HCT116 (cell line): ENCODE data around the gene GJD3. TPM values are rescaled to one million over a fixed set of nuclear protein-coding genes. Genes with fewer than 3 reads are reported as not detected.
A peak's percentile ranks its signal among the peaks of the same experiment; 100 is the strongest.

Experiments
- ATAC-seq: fragments of 200-7000 bp; cut with Tn5 transposase; 2 replicates; pipeline ENCODE4 v1.9.1; 2020; ENCODE audit warnings: mild to moderate bottlenecking, moderate library complexity
- BruUV-seq: library from RNA; stranded (reverse); fragments of 400-500 nt; replicated peaks from 2 replicates; lab custom pipeline; 2021; lab: Mats Ljungman, UMichigan
- CTCF ChIA-PET: fragments of 300-600 bp; sonication (Branson Sonifier 250); formaldehyde crosslinking; loops from one replicate; lab custom pipeline; 2021; ENCODE audit warnings: antibody characterized with exemption; lab: Charles Lee
- POLR2A ChIA-PET: fragments of 300-600, 350-600 bp; sonication (Branson Sonifier 250); formaldehyde crosslinking; loops from one replicate; lab custom pipeline; 2021; ENCODE audit warnings: antibody characterized with exemption; lab: Charles Lee
- RAD21 ChIA-PET, 2 experiments: fragments of 300-600 bp; sonication (Branson Sonifier 250); formaldehyde crosslinking; loops; one replicate each; lab custom pipeline; 2023; ENCODE audit warnings: low total read pairs in 2 of 2; ENCODE audit not compliant: uncharacterized antibody in 2 of 2, unreplicated experiment in 2 of 2, low non-redundant PET in 1 of 2; lab: Charles Lee
- DNase-seq: peaks from one replicate; pipeline ENCODE4 v3.0.0-alpha.2; 2010; ENCODE audit warnings: low read depth, low spot score
- H2AFZ ChIP-seq: fragments of 200-600 bp; shearing (Covaris generic), sonication (generic); 2 replicates; pipeline ENCODE4 v1.6.1; 2017; ENCODE audit warnings: low read depth, mixed run types, mixed read lengths, antibody characterized with exemption, low read length; ENCODE audit not compliant: poor library complexity, severe bottlenecking
- H3K27ac ChIP-seq: 2 replicates; pipeline ENCODE4 v1.5.1; 2012; ENCODE audit warnings: low read depth, low read length
- H3K27me3 ChIP-seq: fragments of 200-600 bp; sonication (generic); 2 replicates; pipeline ENCODE4 v1.6.1; 2016; ENCODE audit warnings: mixed run types, low read length, mixed read lengths; ENCODE audit not compliant: insufficient read depth
- H3K36me3 ChIP-seq, 2 experiments: fragments of 200-500 bp in 1 of 2; fragments of 200-600 bp in 1 of 2; sonication (Bioruptor generic) in 1 of 2; sonication (generic) in 1 of 2; 2 replicates each; pipeline versions ENCODE4 v1.5.1 to v1.6.1; 2014 to 2016; ENCODE audit warnings: low read length in 2 of 2, inconsistent platforms in 1 of 2, mixed read lengths in 1 of 2, mixed run types in 1 of 2; ENCODE audit not compliant: insufficient read depth in 2 of 2, control insufficient read depth in 1 of 2
- H3K4me1 ChIP-seq, 2 experiments: fragments of 200-600 bp in 1 of 2; sonication (generic) in 1 of 2; 2 replicates each; pipeline versions ENCODE4 v1.5.1 to v1.6.1; 2012 to 2017; ENCODE audit warnings: low read length in 2 of 2, inconsistent platforms in 1 of 2, mild to moderate bottlenecking in 1 of 2, mixed read lengths in 1 of 2, mixed run types in 1 of 2, moderate library complexity in 1 of 2; ENCODE audit not compliant: insufficient read depth in 2 of 2, control insufficient read depth in 1 of 2
- H3K4me2 ChIP-seq: fragments of 200-600 bp; sonication (generic); 2 replicates; pipeline ENCODE4 v1.6.1; 2017; ENCODE audit warnings: mixed run types, low read length, mixed read lengths
- H3K4me3 ChIP-seq, 2 experiments: fragments of 200-600 bp in 1 of 2; sonication (generic) in 1 of 2; replicated peaks in 1 of 2; 2 replicates each; pipeline ENCODE4 v1.5.1; 2011 to 2016; ENCODE audit warnings: low read length in 2 of 2, control low read depth in 1 of 2, low read depth in 1 of 2, mild to moderate bottlenecking in 1 of 2, mixed read lengths in 1 of 2, mixed run types in 1 of 2
- H3K79me2 ChIP-seq: fragments of 200-600 bp; sonication (generic); 2 replicates; pipeline ENCODE4 v1.6.1; 2017; ENCODE audit warnings: mild to moderate bottlenecking, mixed run types, low read length, moderate library complexity, mixed read lengths; ENCODE audit not compliant: insufficient read depth
- H3K9ac ChIP-seq: fragments of 200-600 bp; sonication (generic); 2 replicates; pipeline ENCODE4 v1.6.1; 2016; ENCODE audit warnings: low read length, mixed read lengths
- H3K9me2 ChIP-seq: fragments of 200-600 bp; sonication (generic), shearing (Covaris generic); 2 replicates; pipeline ENCODE4 v1.6.1; 2017; ENCODE audit warnings: mixed run types, mild to moderate bottlenecking, moderate library complexity; ENCODE audit not compliant: insufficient read depth
- H3K9me3 ChIP-seq, 2 experiments: fragments of 200-500 bp in 1 of 2; fragments of 200-600 bp in 1 of 2; sonication (Bioruptor generic) in 1 of 2; sonication (generic) in 1 of 2; 2 replicates each; pipeline ENCODE4 v1.6.1; 2014 to 2017; ENCODE audit warnings: low read length in 2 of 2, mixed read lengths in 2 of 2, inconsistent platforms in 1 of 2, low read depth in 1 of 2, mild to moderate bottlenecking in 1 of 2, mixed run types in 1 of 2, moderate library complexity in 1 of 2; ENCODE audit not compliant: control insufficient read depth in 1 of 2, insufficient read depth in 1 of 2
- H4K20me1 ChIP-seq: fragments of 200-600 bp; sonication (generic), shearing (Covaris generic); 2 replicates; pipeline ENCODE4 v1.6.1; 2017; ENCODE audit warnings: mixed run types, mild to moderate bottlenecking, moderate library complexity; ENCODE audit not compliant: insufficient read depth
- CBX3 ChIP-seq: IDR thresholded peaks from 2 replicates; pipeline ENCODE4 v1.6.1; 2012; ENCODE audit warnings: low read depth
- CEBPB ChIP-seq: IDR thresholded peaks from 2 replicates; pipeline ENCODE4 v1.6.1; 2012; ENCODE audit warnings: low read depth
- CTCF ChIP-seq, 3 experiments: fragments of 200-600 bp in 1 of 3; sonication (generic) in 1 of 3; IDR thresholded peaks in 2 of 3; conservative IDR thresholded peaks in 1 of 3; 2 replicates each; pipeline ENCODE4 v1.5.1; 2012 to 2017; ENCODE audit warnings: low read depth in 2 of 3, low read length in 2 of 3, antibody characterized with exemption in 1 of 3, borderline replicate concordance in 1 of 3, control low read depth in 1 of 3, mild to moderate bottlenecking in 1 of 3, mixed read lengths in 1 of 3, mixed run types in 1 of 3, moderate library complexity in 1 of 3; ENCODE audit not compliant: insufficient read depth in 1 of 3
- EGR1 ChIP-seq: IDR thresholded peaks from 2 replicates; pipeline ENCODE4 v1.6.1; 2012; ENCODE audit warnings: low read depth
- ELF1 ChIP-seq: IDR thresholded peaks from 2 replicates; pipeline ENCODE4 v1.6.1; 2012; ENCODE audit warnings: low read depth, borderline replicate concordance
- FOSL1 ChIP-seq: IDR thresholded peaks from 2 replicates; pipeline ENCODE4 v1.6.1; 2012; ENCODE audit warnings: low read depth
- JUND ChIP-seq: IDR thresholded peaks from 2 replicates; pipeline ENCODE4 v1.6.1; 2012
- POLR2AphosphoS5 ChIP-seq: IDR thresholded peaks from 2 replicates; pipeline ENCODE4 v1.6.1; 2011; ENCODE audit warnings: mild to moderate bottlenecking, low read depth, low read length, moderate library complexity
- RAD21 ChIP-seq: IDR thresholded peaks from 2 replicates; pipeline ENCODE4 v1.6.1; 2012; ENCODE audit warnings: low read depth, mild to moderate bottlenecking
- REST ChIP-seq: IDR thresholded peaks from 2 replicates; pipeline ENCODE4 v1.6.1; 2012; ENCODE audit warnings: low read depth
- SIN3A ChIP-seq: IDR thresholded peaks from 2 replicates; pipeline ENCODE4 v1.6.1; 2012; ENCODE audit warnings: low read depth
- YY1 ChIP-seq: IDR thresholded peaks from 2 replicates; pipeline ENCODE4 v1.6.1; 2011; ENCODE audit warnings: low read length, low read depth, moderate library complexity, mild to moderate bottlenecking; ENCODE audit not compliant: insufficient replicate concordance; ENCODE audit errors: extremely low read depth
- ZFX ChIP-seq: fragments of 450-650 bp; IDR thresholded peaks from 2 replicates; pipeline ENCODE4 v1.6.1; 2017
- ZNF274 ChIP-seq: fragments of 200-500 bp; sonication (Bioruptor generic); IDR thresholded peaks from 2 replicates; pipeline ENCODE4 v1.6.1; 2014; ENCODE audit warnings: mild to moderate bottlenecking, low read depth, low read length, inconsistent platforms
- intact Hi-C: fragments of 100-400 bp; cut with micrococcal nuclease; formaldehyde crosslinking; loops from 2 replicates; pipeline ENCODE4 v1.10.0; 2022
- total RNA-seq: library from RNA; stranded (reverse); gene quantifications from one replicate; pipeline ENCODE4 v1.2.1, GENCODE V29; 2021; ENCODE audit not compliant: unreplicated experiment

The GJD3 gene
- total RNA-seq, 1 experiment from 2014 or later: not detected

GRCh38 chr17:40346765-40347158 is 17.8 kb downstream of the GJD3 start (continued):
- no peak for TF ChIP-seq POLR2AphosphoS5
- no peak for TF ChIP-seq ZFX
- no peak for TF ChIP-seq JUND
- TF ChIP-seq REST: no peak
- TF ChIP-seq FOSL1: no peak
- no peak for TF ChIP-seq RAD21
- TF ChIP-seq YY1: no peak

GRCh38 chr17:40345994-40346764 is 18.4 kb downstream of the GJD3 start:
- Histone ChIP-seq H4K20me1 (no peaks in the 10 kb centered on the region; the same call in 1 of the 2 replicates), H3K9ac (peak overlapping the region; percentile 62; the same call in 1 of the 2 replicates), H3K9me2 (no peaks in the 10 kb centered on the region), H3K4me1 (peaks cover 16 to 50% of the 10 kb centered on the region in 2 experiments), H2AFZ (no peak overlapping the region), H3K36me3 (peaks cover 0 to 5% of the 10 kb centered on the region in 2 experiments; a peak in 3 of 4 replicates), H3K27ac (peak overlapping the region; percentile 58), H3K9me3 (no peaks in the 10 kb centered on the region), H3K27me3 (no peaks in the 10 kb centered on the region), H3K4me3 (no peak overlapping the region), H3K4me2 (peak overlapping the region; percentile 82), H3K79me2 (peaks cover 62% of the 10 kb centered on the region; the same call in 1 of the 2 replicates)
- DNase-seq: no peak
- BruUV-seq: no TSS peak
- ChIA-PET POLR2A (interaction anchor here (0.6 kb wide), 1 partner anchor 57 kb away, joined by 3 read pairs; no protein-coding TSS in a partner anchor), RAD21 (interaction anchor here in 1 of 2 experiments (0.9 kb wide), 1 partner anchor 9 kb away, joined by 3 read pairs; no protein-coding TSS in a partner anchor), CTCF (no interaction called here)
- no peak for ATAC-seq
- intact Hi-C loops: no loop called here
- TF ChIP-seq CBX3 (no peak), REST (no peak), EGR1 (no peak), SIN3A (no peak), CEBPB (no peak), ELF1 (no peak), FOSL1 (no peak), CTCF (IDR thresholded peaks at IDR 0.05 in 2 of 3, conservative IDR thresholded peaks at IDR 0.05 in 1 of 3; ENCODE audit: borderline replicate concordance in 1 of 3, insufficient read depth in 1 of 3, low read depth in 2 of 3, low read length in 2 of 3) (no peak), ZNF274 (no peak), ZFX (no peak)
